Measurements from ENCODE around the gene SELENOW. TPM values are rescaled to one million over a fixed set of nuclear protein-coding genes. Genes with fewer than 3 reads are reported as not detected.

SELENOW gene
- total and polyA plus RNA-seq, 2 of the 8 experiments (the other 6 are each of a cell fraction or from before 2014, with no cell fraction given): 371 to 588 TPM

- no peak for TF ChIP-seq SIN3A (conservative IDR thresholded peaks at IDR 0.05 in 1 of 2, IDR thresholded peaks at IDR 0.05 in 1 of 2; ENCODE audit: low read depth in 1 of 2, low read length in 2 of 2)
These were observed 14.1 kb downstream of the SELENOW start (continued) for GRCh38 chr19:47792616-47793015.

Measured in H1 (cell line).